ENCODE measurements around the gene TAMALIN.

- TF ChIP-seq CTCF (IDR thresholded peaks at IDR 0.05; ENCODE audit: poor library complexity) (no peak), EZH2 (IDR thresholded peaks at IDR 0.05; ENCODE audit: borderline replicate concordance) (no peak)
Measured at GRCh38 chr12:52041035-52041434, 34.3 kb downstream of the TAMALIN start.
